Subcutaneous adipose tissue (tissue), 4 donors: ENCODE results near the gene ATP8B2. TPM values are rescaled to one million over a fixed set of nuclear protein-coding genes. Genes with fewer than 3 reads are reported as not detected.

Source experiments
- CTCF ChIP-seq: fragments of 450-650 bp; IDR thresholded peaks from one replicate; pipeline ENCODE4 v1.5.1; 2016; ENCODE audit warnings: low read depth, mild to moderate bottlenecking, control low read depth, antibody characterized with exemption, moderate library complexity
- total RNA-seq, 4 donors: library from RNA; depleted of rRNA; stranded (reverse); fragments of >200 nt; gene quantifications; one replicate each; pipeline ENCODE4 v1.1.0, GENCODE V29; 2016

The ATP8B2 gene
- 10 to 100 TPM; 39.6 to 46.5 (median 44.6) TPM for total RNA-seq

GRCh38 chr1:154324669-154325582, at the start of gene ATP8B2:
ATP8B2 (plus strand) TSS chr1:154325525; CDS start chr1:154328142, 2,617 bp downstream.
- TF ChIP-seq CTCF = no peak

GRCh38 chr1:154276797-154277196, 48.5 kb upstream of the ATP8B2 start:
- TF ChIP-seq CTCF = no peak

- TF ChIP-seq CTCF = no peak
Measured at GRCh38 chr1:154288661-154289060, 36.7 kb upstream of the ATP8B2 start.

- no peak for TF ChIP-seq CTCF
Measured at GRCh38 chr1:154290921-154291320, 34.4 kb upstream of the ATP8B2 start.

GRCh38 chr1:154295408-154296235, 29.7 kb upstream of the ATP8B2 start:
- no peak for TF ChIP-seq CTCF

GRCh38 chr1:154301582-154301981, 23.7 kb upstream of the ATP8B2 start:
- TF ChIP-seq CTCF = no peak

GRCh38 chr1:154304664-154305337, 20.5 kb upstream of the ATP8B2 start:
- no peak for TF ChIP-seq CTCF
